Liver (tissue), 3 donors: ENCODE measurements around the gene SKA1.

Experiments
- ATF3 ChIP-seq: IDR thresholded peaks from 2 replicates; pipeline ENCODE4 v1.6.1; 2016; ENCODE audit warnings: antibody characterized with exemption
- CTCF ChIP-seq: fragments of 150-350 bp; IDR thresholded peaks from 2 replicates; pipeline ENCODE4 v1.5.1; 2017; ENCODE audit warnings: improper control_type of control experiment, low read depth, low read length; ENCODE audit not compliant: missing input control
- EGR1 ChIP-seq, 2 donors: IDR thresholded peaks; 2 replicates each; pipeline ENCODE4 v1.6.1; 2016 to 2018; ENCODE audit warnings: antibody characterized with exemption in 2 of 2, low read depth in 2 of 2
- FOXA1 ChIP-seq: IDR thresholded peaks from 2 replicates; pipeline ENCODE4 v1.6.1; 2016; ENCODE audit warnings: antibody characterized with exemption
- GABPA ChIP-seq, 2 donors: IDR thresholded peaks in 1 of 2; conservative IDR thresholded peaks in 1 of 2; 2 replicates each; pipeline ENCODE4 v1.6.1; 2016; ENCODE audit warnings: antibody characterized with exemption in 2 of 2, mild to moderate bottlenecking in 1 of 2, moderate library complexity in 1 of 2
- JUND ChIP-seq, 2 donors: IDR thresholded peaks; 2 replicates each; pipeline ENCODE4 v1.6.1; 2016; ENCODE audit warnings: antibody characterized with exemption in 2 of 2
- MAX ChIP-seq: IDR thresholded peaks from 2 replicates; pipeline ENCODE4 v1.6.1; 2016; ENCODE audit warnings: antibody characterized with exemption
- RAD21 ChIP-seq, 2 donors: IDR thresholded peaks; 2 replicates each; pipeline ENCODE4 v1.6.1; 2016; ENCODE audit warnings: antibody characterized with exemption in 2 of 2, mild to moderate bottlenecking in 2 of 2
- REST ChIP-seq: IDR thresholded peaks from 2 replicates; pipeline ENCODE4 v1.6.1; 2016; ENCODE audit warnings: antibody characterized with exemption, mild to moderate bottlenecking
- RXRA ChIP-seq, 2 donors: IDR thresholded peaks; 2 replicates each; pipeline ENCODE4 v1.6.1; 2017 to 2018; ENCODE audit warnings: antibody characterized with exemption in 2 of 2, mild to moderate bottlenecking in 1 of 2
- SP1 ChIP-seq: IDR thresholded peaks from 2 replicates; pipeline ENCODE4 v1.6.1; 2018; ENCODE audit warnings: antibody characterized with exemption, mild to moderate bottlenecking
- TAF1 ChIP-seq: conservative IDR thresholded peaks from 2 replicates; pipeline ENCODE4 v1.6.1; 2016; ENCODE audit warnings: antibody characterized with exemption, mild to moderate bottlenecking
- YY1 ChIP-seq: IDR thresholded peaks from 2 replicates; pipeline ENCODE4 v1.6.1; 2016; ENCODE audit warnings: antibody characterized with exemption, mild to moderate bottlenecking
- ZBTB33 ChIP-seq: IDR thresholded peaks from 2 replicates; pipeline ENCODE4 v1.6.1; 2016; ENCODE audit warnings: antibody characterized with exemption
- donor health status: healthy.
- donor health status: healthy.

- TF ChIP-seq CTCF (no peak), ZBTB33 (no peak), REST (no peak), YY1 (no peak), SP1 (no peak), ATF3 (no peak), RAD21 (IDR thresholded peaks at IDR 0.05) (no peak), FOXA1 (no peak), GABPA (IDR thresholded peaks at IDR 0.05 in 1 of 2, conservative IDR thresholded peaks at IDR 0.05 in 1 of 2) (no peak), MAX (no peak), EGR1 (IDR thresholded peaks at IDR 0.05; ENCODE audit: low read depth in 2 of 2) (no peak), TAF1 (no peak), JUND (IDR thresholded peaks at IDR 0.05) (no peak), RXRA (IDR thresholded peaks at IDR 0.05) (no peak)
These were observed 66.7 kb downstream of the SKA1 start for GRCh38 chr18:50441501-50441900.
